HEK293 (cell line): ENCODE data around the gene FTO.

ENCODE experiments used
- CTCF ChIP-seq: fragments of 450-650 bp; formaldehyde crosslinking; IDR thresholded peaks from 2 replicates; pipeline ENCODE4 v1.5.1; 2016; ENCODE audit warnings: missing biosample characterization, missing genetic modification characterization
- SALL2 ChIP-seq: fragments of 450-650 bp; formaldehyde crosslinking; IDR thresholded peaks from 2 replicates; pipeline ENCODE4 v1.5.0; 2017; ENCODE audit warnings: missing biosample characterization, mild to moderate bottlenecking, missing genetic modification characterization, borderline replicate concordance
- YY1 ChIP-seq: fragments of 450-650 bp; formaldehyde crosslinking; IDR thresholded peaks from 2 replicates; pipeline ENCODE4 v1.5.1; 2018; ENCODE audit warnings: missing biosample characterization, missing genetic modification characterization
- ZNF768 ChIP-seq: fragments of 450-650 bp; formaldehyde crosslinking; IDR thresholded peaks from 2 replicates; pipeline ENCODE4 v1.5.1; 2018; ENCODE audit warnings: missing biosample characterization, mild to moderate bottlenecking, missing genetic modification characterization
- ZNF777 ChIP-seq: fragments of 450-650 bp; formaldehyde crosslinking; IDR thresholded peaks from 2 replicates; pipeline ENCODE4 v1.5.1; 2017; ENCODE audit warnings: missing biosample characterization, missing genetic modification characterization, borderline replicate concordance
- ZNF792 ChIP-seq: fragments of 450-650 bp; formaldehyde crosslinking; IDR thresholded peaks from 2 replicates; pipeline ENCODE4 v1.5.1; 2016; ENCODE audit warnings: missing biosample characterization, missing genetic modification characterization
- TF ChIP-seq, protein P1 (sequence below): IDR thresholded peaks from 2 replicates; pipeline ENCODE4 v1.6.1; 2011; ENCODE audit warnings: mild to moderate bottlenecking, low read depth, low read length, borderline replicate concordance
- TF ChIP-seq, protein P2 (sequence below): fragments of 450-650 bp; IDR thresholded peaks from 2 replicates; pipeline ENCODE4 v1.5.1; 2018; ENCODE audit warnings: missing biosample characterization, mild to moderate bottlenecking, missing genetic modification characterization

GRCh38 chr16:53766304-53767016 is 62.5 kb downstream of the FTO start:
- no peak for TF ChIP-seq SALL2 (tag by site-specific recombination)
- no peak for TF ChIP-seq YY1 (tag by site-specific recombination)
- TF ChIP-seq CTCF, result no peak
- no peak for TF ChIP-seq ZNF768 (tag by site-specific recombination)
- TF ChIP-seq, protein P1, sequence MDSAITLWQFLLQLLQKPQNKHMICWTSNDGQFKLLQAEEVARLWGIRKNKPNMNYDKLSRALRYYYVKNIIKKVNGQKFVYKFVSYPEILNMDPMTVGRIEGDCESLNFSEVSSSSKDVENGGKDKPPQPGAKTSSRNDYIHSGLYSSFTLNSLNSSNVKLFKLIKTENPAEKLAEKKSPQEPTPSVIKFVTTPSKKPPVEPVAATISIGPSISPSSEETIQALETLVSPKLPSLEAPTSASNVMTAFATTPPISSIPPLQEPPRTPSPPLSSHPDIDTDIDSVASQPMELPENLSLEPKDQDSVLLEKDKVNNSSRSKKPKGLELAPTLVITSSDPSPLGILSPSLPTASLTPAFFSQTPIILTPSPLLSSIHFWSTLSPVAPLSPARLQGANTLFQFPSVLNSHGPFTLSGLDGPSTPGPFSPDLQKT, result no peak
- TF ChIP-seq ZNF777 (tag by site-specific recombination), result no peak
- no peak for TF ChIP-seq ZNF792 (tag by site-specific recombination)
- TF ChIP-seq, protein P2, sequence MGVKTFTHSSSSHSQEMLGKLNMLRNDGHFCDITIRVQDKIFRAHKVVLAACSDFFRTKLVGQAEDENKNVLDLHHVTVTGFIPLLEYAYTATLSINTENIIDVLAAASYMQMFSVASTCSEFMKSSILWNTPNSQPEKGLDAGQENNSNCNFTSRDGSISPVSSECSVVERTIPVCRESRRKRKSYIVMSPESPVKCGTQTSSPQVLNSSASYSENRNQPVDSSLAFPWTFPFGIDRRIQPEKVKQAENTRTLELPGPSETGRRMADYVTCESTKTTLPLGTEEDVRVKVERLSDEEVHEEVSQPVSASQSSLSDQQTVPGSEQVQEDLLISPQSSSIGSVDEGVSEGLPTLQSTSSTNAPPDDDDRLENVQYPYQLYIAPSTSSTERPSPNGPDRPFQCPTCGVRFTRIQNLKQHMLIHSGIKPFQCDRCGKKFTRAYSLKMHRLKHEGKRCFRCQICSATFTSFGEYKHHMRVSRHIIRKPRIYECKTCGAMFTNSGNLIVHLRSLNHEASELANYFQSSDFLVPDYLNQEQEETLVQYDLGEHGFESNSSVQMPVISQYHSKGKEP (tag by site-specific recombination), result no peak
